COLO829 (cell line): Measurements from ENCODE around the gene NSUN5.
"Not testable (repeated sequence)": the region's sequence is repeated elsewhere in the genome, so short reads cannot be mapped to it uniquely, and the experiment has no call there.

Experiments used
- DNase-seq: peaks from one replicate; pipeline ENCODE4 v3.0.0; 2012; ENCODE audit warnings: low spot score

Gene NSUN5

GRCh38 chr7:73325424-73325823 lies 16.8 kb upstream of the NSUN5 start:
- not testable (repeated sequence) for DNase-seq

DNA sequence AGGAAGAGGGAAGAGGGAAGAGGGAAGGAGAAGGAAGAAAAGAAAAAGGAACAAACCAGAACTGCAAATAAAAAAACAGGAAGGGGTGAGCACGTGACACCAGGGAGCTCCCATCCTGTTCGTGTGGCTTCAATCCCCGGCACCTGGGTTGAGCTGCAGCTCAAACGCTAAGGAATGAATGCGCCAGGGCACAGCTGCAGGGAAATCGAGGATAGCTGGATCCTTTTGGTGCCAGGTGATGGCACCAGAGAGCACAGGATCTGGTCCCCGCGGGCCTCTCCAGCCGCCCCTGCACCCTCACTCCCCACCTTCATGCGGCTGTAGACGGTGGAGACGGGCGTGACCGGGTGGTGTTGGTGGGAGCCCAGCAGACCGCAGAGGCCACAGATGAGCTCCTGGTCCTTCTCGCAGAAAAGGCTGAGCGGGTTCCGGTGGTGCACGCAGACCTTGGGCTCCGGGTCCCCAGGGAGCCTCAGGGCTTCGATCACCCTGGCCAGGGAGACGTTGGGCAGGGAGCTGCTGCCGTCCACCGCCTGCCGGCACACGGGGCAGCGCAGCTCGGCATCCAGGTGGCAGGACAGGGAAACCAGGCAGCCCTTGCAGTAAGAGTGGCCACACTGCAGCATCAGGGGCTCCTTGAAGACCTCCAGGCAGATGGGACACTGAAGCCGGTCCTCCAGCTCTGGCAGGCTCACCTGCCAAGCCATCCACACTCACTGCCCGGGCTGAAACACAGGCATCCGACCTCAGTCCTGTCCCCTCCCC lies 15.6 kb upstream of the NSUN5 start:
- DNase-seq = peak; percentile 79

GRCh38 chr7:73323434-73324080 lies 14.9 kb upstream of the NSUN5 start:
- DNase-seq = not testable (repeated sequence)

- DNase-seq = not testable (repeated sequence)
These were observed 11.4 kb upstream of the NSUN5 start for GRCh38 chr7:73320009-73320408.

- DNase-seq = not testable (repeated sequence)
These were observed 10.9 kb upstream of the NSUN5 start for GRCh38 chr7:73319541-73319940.

DNA sequence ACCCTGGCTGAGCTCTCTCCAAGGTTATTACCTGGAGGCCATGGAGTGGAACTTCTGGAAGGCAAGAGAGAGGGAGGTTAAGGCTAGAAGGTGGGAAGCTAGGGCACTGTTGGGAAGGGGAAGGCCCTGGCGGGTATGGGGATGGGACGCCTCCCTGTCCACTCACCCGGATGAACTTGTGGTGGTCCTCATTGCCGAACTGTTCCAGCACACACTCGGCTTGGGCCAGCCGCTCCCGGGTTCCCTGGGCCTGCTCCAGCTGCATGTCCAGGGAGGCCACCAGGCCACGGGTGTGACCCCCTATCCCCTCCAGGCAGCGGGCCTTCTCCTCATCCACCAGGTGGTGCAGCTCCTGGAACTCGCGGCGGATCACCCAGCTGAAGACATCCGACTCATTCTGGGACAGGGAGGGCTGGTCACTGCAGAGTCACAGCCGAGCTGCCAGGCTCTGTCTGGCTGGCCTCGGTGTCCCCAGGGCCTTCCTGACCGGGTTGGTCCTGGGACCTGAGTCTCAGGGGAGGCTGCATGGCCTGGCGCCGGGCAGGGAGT lies 10.1 kb upstream of the NSUN5 start:
- DNase-seq = not testable (repeated sequence)

DNA sequence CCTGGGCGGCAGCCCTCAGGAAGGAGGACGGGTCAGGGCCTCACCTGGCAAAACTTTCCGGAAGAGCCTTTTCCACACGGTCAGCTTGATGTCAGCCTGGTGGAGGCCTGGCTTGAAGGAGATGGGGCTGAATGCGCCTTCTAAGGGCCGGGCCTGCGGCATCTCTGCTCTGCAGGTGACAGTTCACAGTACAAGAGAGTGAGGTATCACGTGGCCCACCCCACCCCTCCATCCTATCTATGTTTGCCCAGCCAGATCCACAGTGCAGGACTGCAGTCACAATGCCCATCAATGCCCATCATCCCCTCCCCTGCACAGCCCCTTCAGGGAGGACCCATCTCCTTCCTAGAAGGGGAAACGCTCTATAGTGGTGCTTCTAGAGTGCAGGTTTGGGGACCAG lies 7.9 kb upstream of the NSUN5 start:
- no peak for DNase-seq

DNA sequence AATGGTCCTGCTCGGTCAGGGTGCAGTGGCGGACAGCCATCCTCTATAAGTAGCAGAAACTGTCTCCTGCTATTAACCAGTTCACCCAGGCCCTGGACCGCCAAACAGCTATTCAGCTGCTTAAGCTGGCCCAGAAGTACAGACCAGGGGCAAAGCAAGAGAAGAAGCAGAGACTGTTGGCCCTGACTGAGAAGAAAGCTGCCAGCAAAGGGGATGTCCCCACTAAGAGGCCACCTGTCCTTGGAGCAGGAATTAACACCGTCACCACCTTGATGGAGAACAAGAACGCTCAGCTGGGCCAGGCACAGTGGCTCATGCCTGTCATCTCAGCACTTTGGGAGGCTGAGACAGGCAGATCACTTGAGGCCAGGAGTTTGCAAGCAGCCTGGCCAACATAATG lies 5.6 kb upstream of the NSUN5 start:
- DNase-seq = no peak

DNA sequence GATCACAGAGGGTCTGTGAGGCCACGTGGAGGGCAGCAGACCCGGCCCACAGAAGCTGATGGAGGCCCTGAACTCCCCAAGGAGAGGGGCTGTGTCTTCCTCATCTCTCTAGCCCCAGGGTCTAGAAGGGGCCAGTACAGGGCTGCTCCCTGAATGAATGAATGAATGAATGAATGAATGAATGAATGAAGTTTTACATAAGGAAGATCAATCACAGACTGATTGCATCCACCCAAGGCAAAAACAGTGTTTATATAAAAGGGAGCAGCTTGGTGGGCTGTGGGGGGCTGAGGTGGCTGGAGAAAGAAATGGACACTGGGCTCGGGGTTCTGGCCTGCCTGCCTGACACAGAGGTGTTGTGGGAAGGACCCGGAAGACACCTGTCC lies 4.9 kb upstream of the NSUN5 start:
- DNase-seq = no peak

DNA sequence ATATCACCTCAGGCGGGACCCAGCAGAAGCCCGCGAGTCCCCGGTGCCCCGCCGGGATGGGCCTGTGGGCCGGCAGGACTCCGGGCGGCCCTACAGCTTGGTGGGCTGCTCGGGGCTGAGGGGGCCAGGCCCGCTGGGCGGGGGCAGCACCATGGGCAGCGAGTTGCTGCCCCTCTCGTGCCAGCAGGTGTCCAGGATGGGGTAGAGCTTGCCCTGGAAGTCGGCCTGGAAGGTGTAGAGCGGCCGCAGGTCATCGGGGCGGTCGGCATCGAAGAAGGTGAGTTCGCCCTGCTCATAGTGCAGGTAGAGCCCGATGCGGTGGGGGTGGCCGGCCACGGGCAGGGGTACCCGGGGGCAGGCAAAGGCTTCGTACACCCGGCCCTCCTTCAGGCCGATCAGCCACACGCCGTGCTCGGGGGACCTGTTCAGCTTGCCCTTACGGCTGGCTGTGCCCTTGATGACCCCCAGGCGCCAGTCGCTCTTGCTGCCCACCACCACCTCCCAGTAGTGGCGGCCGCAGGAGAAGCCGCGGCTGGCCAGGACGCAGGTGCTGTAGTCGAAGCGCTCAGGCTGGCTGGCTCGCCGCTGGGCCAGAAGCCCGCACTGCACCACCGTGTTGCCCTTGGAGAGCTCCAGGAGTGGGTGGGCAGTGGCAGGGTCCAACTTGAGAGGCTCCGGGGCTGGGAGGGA lies 4.3 kb upstream of the NSUN5 start:
- no peak for DNase-seq

DNA sequence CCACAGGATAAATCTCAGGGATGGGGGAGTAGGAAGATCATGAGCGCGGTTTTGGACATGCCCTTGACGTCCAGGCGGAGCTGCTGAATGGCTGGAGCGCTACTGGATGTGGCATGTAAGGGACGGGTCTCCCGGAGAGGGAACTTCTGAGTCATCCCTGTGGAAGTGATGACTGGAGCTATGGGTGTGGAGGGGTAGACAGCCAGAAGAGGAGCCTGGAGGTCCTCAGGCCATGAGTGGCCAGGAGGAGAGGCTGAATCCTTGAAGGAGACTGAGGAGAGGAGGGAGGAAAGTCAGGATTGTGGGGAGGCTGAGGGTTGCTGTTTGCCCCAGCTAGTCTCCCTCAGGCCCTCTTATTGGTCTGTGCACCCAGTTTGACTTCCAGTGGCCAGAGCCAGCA lies 2.8 kb upstream of the NSUN5 start:
- not testable (repeated sequence) for DNase-seq

GRCh38 chr7:73308074-73308664 lies 457 bp downstream of the NSUN5 start:
- DNase-seq = no peak

DNA sequence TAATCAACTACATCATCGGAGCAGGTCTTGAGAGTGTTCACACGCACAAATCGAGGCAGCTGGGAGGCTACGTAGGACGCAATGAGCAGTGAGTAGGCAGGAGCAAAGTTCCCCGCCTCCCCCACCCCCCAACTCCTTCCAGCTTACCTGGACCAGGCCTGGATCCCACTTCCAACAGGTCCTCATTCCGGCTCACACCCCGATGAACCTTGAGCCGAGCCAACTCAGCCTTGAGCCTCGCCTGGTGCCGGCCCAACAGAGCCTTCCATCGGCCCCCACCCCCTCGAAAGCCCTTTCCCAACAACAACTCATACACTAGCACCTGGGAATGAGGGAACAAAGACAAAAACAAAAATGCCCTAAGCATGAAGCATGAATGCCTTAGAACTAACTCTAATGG lies 1.2 kb downstream of the NSUN5 start:
- no peak for DNase-seq

DNA sequence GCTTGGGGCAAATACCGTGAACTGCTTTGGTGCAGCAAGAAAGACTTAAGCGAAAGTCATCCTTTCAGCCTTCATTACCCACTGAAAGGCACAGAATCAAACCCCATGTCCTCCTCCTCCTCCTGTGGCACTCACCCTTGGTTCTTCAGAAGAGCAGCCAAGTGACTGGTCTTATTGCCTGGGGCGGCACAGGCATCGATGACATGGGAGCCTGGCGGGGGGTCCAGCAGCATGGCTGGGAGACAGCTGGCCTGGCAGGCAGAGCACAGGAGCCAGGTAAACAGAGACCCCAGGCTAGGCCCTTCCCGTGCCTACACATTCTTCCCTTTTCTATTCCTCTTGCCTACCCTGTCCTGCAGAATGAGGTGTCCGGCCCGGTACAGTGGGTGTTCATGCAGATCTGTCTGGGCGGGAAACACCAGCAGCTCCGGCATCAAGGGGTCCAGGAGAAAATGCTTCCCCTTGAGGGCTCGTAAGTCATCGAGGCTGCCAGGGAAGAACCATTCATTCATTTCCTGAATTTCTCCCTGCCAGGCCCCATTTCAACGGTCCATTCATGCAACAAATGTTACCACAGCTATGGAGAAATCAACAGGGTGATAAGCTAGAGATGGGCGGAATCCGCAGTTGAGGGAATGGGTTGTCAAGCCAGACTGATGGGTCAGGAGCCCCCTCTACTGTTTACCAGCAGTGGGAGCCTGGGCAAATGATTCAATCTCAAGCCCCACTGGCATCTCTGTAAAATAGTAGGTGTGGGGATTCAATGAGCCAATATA lies 3.8 kb downstream of the NSUN5 start:
- DNase-seq = not testable (repeated sequence)

GRCh38 chr7:73304071-73304470 lies 4.6 kb downstream of the NSUN5 start:
- no peak for DNase-seq

GRCh38 chr7:73303546-73303945 lies 5.1 kb downstream of the NSUN5 start:
- no peak for DNase-seq

GRCh38 chr7:73302846-73303245 lies 5.8 kb downstream of the NSUN5 start:
- not testable (repeated sequence) for DNase-seq

- not testable (repeated sequence) for DNase-seq
These were observed 7.5 kb downstream of the NSUN5 start for GRCh38 chr7:73301108-73301507.

DNA sequence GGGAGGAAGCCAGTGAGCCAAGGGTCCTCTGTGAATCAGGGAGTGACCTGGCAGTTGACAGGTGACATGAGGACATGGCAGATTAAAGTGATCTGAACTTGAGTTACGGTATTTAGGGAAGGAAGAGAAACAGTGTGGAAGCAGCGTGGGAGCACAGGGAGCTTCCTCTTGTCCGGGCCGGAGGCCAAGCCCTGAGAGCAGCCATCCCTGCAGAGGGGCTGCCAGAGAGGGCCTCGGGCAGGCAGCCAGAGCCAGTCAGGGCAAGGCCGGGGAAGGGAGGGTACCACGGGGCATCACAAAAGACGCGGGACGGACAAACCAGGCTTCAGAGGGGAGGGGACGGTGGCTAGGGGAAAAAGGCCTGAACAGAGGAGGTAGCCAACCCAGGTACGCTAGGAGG lies 8.8 kb downstream of the NSUN5 start:
- DNase-seq = not testable (repeated sequence)

DNA sequence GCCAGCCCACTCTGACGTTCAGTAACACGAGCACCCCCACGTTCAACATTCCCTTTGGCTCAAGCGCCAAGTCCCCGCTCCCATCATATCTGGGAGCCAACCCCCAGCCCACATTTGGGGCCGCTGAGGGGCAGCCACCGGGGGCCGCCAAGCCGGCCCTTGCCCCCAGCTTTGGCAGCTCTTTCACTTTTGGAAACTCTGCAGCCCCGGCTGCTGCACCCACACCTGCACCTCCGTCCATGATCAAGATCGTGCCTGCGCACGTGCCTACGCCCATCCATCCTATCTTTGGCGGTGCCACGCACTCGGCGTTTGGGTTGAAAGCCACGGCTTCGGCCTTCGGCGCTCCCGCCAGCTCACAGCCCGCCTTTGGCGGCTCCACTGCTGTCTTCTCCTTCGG lies 10.9 kb downstream of the NSUN5 start:
- not testable (repeated sequence) for DNase-seq

DNA sequence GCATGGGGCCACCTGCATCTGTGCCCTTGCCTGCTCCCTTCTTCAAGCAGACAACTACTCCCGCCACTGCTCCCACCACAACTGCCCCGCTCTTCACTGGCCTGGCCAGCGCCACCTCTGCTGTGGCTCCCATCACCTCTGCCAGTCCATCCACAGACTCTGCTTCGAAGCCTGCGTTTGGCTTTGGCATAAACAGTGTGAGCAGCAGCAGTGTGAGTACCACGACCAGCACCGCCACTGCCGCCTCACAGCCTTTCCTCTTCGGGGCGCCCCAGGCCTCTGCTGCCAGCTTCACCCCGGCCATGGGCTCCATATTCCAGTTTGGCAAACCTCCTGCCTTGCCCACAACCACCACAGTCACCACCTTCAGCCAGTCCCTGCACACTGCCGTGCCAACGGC lies 11.4 kb downstream of the NSUN5 start:
- DNase-seq = not testable (repeated sequence)

GRCh38 chr7:73277210-73277609 lies 31.4 kb downstream of the NSUN5 start:
- DNase-seq = not testable (repeated sequence)
